Hepatocyte (in vitro differentiated cells): ENCODE results near the gene SARS2. TPM values are rescaled to one million over a fixed set of nuclear protein-coding genes. Genes with fewer than 3 reads are reported as not detected.

ENCODE experiments used
- DNase-seq: peaks from one replicate; pipeline ENCODE4 v3.0.0-alpha.2; 2016; ENCODE audit warnings: low spot score
- H2AFZ ChIP-seq: fragments of 200-600 bp; sonication (generic); 2 replicates; pipeline ENCODE4 v1.6.0; 2016; ENCODE audit warnings: antibody characterized with exemption, mild to moderate bottlenecking
- H3K27ac ChIP-seq: fragments of 200-600 bp; sonication (generic); 2 replicates; pipeline ENCODE4 v1.5.1; 2016; ENCODE audit warnings: mild to moderate bottlenecking
- H3K27me3 ChIP-seq: fragments of 200-600 bp; sonication (generic); 2 replicates; pipeline ENCODE4 v1.6.1; 2016
- H3K36me3 ChIP-seq: fragments of 200-600 bp; sonication (generic); replicated peaks from 2 replicates; pipeline ENCODE4 v1.5.1; 2016; ENCODE audit warnings: low read depth; ENCODE audit not compliant: insufficient read depth
- H3K4me1 ChIP-seq: fragments of 200-600 bp; sonication (generic); 2 replicates; pipeline ENCODE4 v1.5.1; 2016; ENCODE audit warnings: mild to moderate bottlenecking, moderate library complexity; ENCODE audit not compliant: insufficient read depth
- H3K4me2 ChIP-seq: fragments of 200-600 bp; sonication (generic); 2 replicates; pipeline ENCODE4 v1.6.0; 2016
- H3K4me3 ChIP-seq: fragments of 200-600 bp; sonication (generic); 2 replicates; pipeline ENCODE4 v1.5.1; 2016; ENCODE audit warnings: mild to moderate bottlenecking
- H3K79me2 ChIP-seq: fragments of 200-600 bp; sonication (generic); 2 replicates; pipeline ENCODE4 v1.6.0; 2017; ENCODE audit warnings: mild to moderate bottlenecking
- H3K9me2 ChIP-seq: fragments of 200-600 bp; sonication (generic); replicated peaks from 2 replicates; pipeline ENCODE4 v1.6.0; 2017; ENCODE audit warnings: mild to moderate bottlenecking; ENCODE audit not compliant: insufficient read depth
- H3K9me3 ChIP-seq: fragments of 200-600 bp; sonication (generic); 2 replicates; pipeline ENCODE4 v1.5.1; 2016; ENCODE audit warnings: low read depth, mild to moderate bottlenecking
- H4K20me1 ChIP-seq: fragments of 200-600 bp; sonication (generic); 2 replicates; pipeline ENCODE4 v1.6.0; 2016; ENCODE audit warnings: mild to moderate bottlenecking; ENCODE audit not compliant: insufficient read depth, poor library complexity, severe bottlenecking
- EZH2 ChIP-seq: fragments of 200-600 bp; sonication (generic); IDR thresholded peaks from 2 replicates; pipeline ENCODE4 v1.6.1; 2016; ENCODE audit warnings: antibody characterized with exemption, mild to moderate bottlenecking, borderline replicate concordance
- EZH2phosphoT487 ChIP-seq: fragments of 200-600 bp; sonication (generic); IDR thresholded peaks from one replicate; pipeline ENCODE4 v1.6.1; 2018; ENCODE audit warnings: antibody characterized with exemption, mild to moderate bottlenecking, low read depth, moderate library complexity; ENCODE audit not compliant: unreplicated experiment, severe bottlenecking
- WGBS: methylation state at CpG from one replicate; pipeline ENCODE4 v1.1.6; 2016; ENCODE audit warnings: low lambda C conversion rate; ENCODE audit errors: missing lambda C conversion rate; 5-methylcytosine and 5-hydroxymethylcytosine counted together
- polyA plus RNA-seq: library from polyadenylated mRNA; unstranded; fragments of >200 nt; fragmentation: Nextera tagmentation; extraction: Ambion mirVana; gene quantifications from 2 replicates; pipeline ENCODE4 v1.2.1, GENCODE V29; 2016
- total RNA-seq: library from RNA; depleted of rRNA; stranded (reverse); fragments of >200 nt; gene quantifications from 2 replicates; pipeline ENCODE4 v1.2.3, GENCODE V29; 2014
- TF ChIP-seq, protein P1 (sequence below): fragments of 200-600 bp; sonication (generic); IDR thresholded peaks from 2 replicates; pipeline ENCODE4 v1.5.1; 2016; ENCODE audit warnings: antibody characterized with exemption, mild to moderate bottlenecking; ENCODE audit not compliant: poor library complexity

SARS2 gene
- total and polyA plus RNA-seq, 2 experiments from 2014 or later, result 24.2 to 47.7 TPM

DNA sequence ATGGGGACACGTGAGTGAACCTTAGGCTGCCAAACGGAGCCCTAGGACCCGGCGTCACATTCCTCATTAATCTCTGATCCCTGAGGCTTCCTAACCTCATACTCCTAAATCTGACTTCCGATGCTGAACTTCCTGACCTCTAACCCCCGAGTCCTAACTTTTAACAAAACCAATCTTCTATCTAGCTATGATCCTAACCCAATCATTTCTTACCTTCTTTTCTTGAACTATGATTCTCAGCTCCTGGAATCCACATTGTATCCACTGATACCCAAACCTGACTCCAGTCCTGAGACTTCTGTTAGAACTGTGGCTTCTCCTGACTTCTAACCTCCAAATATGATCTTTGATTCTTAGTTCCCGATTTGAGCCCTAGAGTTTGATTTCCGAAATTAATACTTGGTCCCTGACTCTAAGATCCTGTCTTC is 30.3 kb downstream of the SARS2 start:
- Histone ChIP-seq H3K79me2 (peaks cover 62% of the 10 kb centered on the region), H3K4me3 (peak overlapping the region; percentile 35), H3K36me3 (no peaks in the 10 kb centered on the region), H3K27ac (peak overlapping the region; percentile 95), H3K27me3 (no peaks in the 10 kb centered on the region), H3K4me1 (peaks cover 11% of the 10 kb centered on the region), H3K4me2 (peak overlapping the region; percentile 81), H2AFZ (peak overlapping the region; percentile 45), H3K9me2 (no peaks in the 10 kb centered on the region), H4K20me1 (no peaks in the 10 kb centered on the region), H3K9me3 (no peaks in the 10 kb centered on the region)
- DNase-seq, result no peak
- 3% methylated on average over 8 of the region's 8 CpGs for whole genome bisulfite sequencing
- TF ChIP-seq EZH2 (no peak), EZH2phosphoT487 (no peak)
- TF ChIP-seq, protein P1, sequence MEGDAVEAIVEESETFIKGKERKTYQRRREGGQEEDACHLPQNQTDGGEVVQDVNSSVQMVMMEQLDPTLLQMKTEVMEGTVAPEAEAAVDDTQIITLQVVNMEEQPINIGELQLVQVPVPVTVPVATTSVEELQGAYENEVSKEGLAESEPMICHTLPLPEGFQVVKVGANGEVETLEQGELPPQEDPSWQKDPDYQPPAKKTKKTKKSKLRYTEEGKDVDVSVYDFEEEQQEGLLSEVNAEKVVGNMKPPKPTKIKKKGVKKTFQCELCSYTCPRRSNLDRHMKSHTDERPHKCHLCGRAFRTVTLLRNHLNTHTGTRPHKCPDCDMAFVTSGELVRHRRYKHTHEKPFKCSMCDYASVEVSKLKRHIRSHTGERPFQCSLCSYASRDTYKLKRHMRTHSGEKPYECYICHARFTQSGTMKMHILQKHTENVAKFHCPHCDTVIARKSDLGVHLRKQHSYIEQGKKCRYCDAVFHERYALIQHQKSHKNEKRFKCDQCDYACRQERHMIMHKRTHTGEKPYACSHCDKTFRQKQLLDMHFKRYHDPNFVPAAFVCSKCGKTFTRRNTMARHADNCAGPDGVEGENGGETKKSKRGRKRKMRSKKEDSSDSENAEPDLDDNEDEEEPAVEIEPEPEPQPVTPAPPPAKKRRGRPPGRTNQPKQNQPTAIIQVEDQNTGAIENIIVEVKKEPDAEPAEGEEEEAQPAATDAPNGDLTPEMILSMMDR, result no peak

DNA sequence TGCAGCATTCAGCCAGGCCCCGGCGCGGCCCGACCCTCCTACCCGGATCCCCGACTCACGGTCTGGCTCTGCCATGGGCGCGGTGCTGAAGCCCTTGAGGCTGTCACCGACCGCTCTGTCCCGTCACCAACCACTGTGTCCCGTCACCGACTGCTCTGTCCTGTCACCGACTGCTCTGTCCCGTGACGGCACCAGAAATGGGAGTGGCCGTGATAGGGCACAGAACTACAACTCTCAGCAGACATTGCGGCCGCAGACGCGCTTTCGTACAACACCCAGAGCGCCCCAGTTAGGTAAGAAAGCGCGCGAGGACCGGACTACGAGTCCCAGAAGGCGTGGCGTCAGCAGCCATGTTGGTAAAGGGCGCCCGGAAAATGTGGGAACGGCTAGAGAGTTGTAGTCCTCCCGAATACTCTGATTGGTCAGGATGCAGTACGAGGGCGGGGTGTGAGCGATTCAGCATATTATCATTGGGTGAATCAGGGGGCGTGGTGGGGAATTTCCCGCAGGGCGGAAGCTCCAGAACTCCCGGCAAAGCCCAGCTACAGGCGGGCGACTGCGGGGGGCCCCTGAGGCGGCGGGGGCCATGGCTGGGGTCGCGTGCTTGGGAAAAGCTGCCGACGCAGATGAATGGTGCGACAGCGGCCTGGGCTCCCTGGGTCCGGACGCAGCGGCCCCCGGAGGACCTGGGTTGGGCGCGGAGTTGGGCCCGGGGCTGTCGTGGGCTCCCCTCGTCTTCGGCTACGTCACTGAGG is 30.9 kb downstream of the SARS2 start, which contains the start of the genes NFKBIB and SIRT2:
Gene NFKBIB, plus strand, starts transcription at position 523 of the 755 bp plus-strand sequence. Its CDS starts 64 bp downstream, at position 587.
Gene SIRT2, minus strand, starts transcription at position 172 of the 755 bp plus-strand sequence. Its CDS starts 97 bp downstream, at position 75.
- 1% methylated on average over 56 of the region's 64 CpGs for WGBS
- H3K27me3 ChIP-seq, result no peaks in the 10 kb centered on the region
- H3K4me1 ChIP-seq, result peaks cover 11% of the 10 kb centered on the region
- peak within 1 kb of the TSS; percentile 40 for H3K4me3 ChIP-seq
- peak within 1 kb of the TSS; percentile 85 for H3K4me2 ChIP-seq
- no peaks in the 10 kb centered on the region for H4K20me1 ChIP-seq
- no peaks in the 10 kb centered on the region for H3K9me3 ChIP-seq
- peak; percentile 100 for DNase-seq
- H3K36me3 ChIP-seq, result no peaks in the 10 kb centered on the region
- no peaks in the 10 kb centered on the region for H3K9me2 ChIP-seq
- peak within 1 kb of the TSS; percentile 95 for H3K27ac ChIP-seq
- TF ChIP-seq EZH2phosphoT487 (no peak), EZH2 (no peak)
- TF ChIP-seq, protein P1, result no peak
- H2AFZ ChIP-seq, result peak within 1 kb of the TSS; percentile 45
- H3K79me2 ChIP-seq, result peaks cover 62% of the 10 kb centered on the region

DNA sequence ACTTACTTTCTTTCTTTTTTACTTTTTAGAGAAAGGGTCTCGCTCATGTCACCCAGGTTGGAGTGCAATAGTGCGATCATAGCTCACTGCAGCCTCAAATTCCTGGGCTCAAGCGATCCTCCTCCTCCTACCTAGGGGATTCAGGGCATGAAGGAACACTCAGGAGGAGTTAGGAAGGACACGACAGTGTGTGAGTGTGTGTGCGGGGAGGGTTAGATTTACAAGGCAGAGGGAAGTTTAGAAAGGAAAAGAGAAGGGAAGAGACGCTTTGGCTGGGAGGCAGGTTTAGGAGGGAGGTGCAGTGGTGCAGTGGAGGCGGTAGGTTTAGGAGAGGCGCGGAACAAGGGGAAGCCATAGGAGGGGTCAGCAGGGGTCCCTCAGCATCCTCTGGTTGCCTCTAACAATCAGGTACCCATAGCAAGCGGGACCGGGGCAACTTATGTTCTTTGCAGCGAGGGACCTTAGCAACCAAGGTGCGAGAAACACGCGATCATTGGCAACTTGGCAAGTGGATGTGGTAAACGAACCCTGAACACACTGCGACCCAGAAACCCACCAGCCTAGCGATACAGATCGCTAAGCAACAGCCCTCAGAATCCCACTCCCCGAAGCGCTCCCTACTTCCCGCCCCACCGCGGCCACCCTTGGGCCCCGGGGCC is 31.6 kb downstream of the SARS2 start:
- Histone ChIP-seq H3K4me2 (peak overlapping the region; percentile 85), H3K79me2 (peaks cover 62% of the 10 kb centered on the region), H4K20me1 (no peaks in the 10 kb centered on the region), H3K4me3 (peak overlapping the region; percentile 40), H3K27ac (peak overlapping the region; percentile 76), H3K9me2 (no peaks in the 10 kb centered on the region), H3K9me3 (no peaks in the 10 kb centered on the region), H2AFZ (peak overlapping the region; percentile 14), H3K27me3 (no peaks in the 10 kb centered on the region), H3K4me1 (peaks cover 11% of the 10 kb centered on the region), H3K36me3 (no peaks in the 10 kb centered on the region)
- WGBS, result 16% methylated on average over 24 of the region's 25 CpGs
- DNase-seq, result no peak
- TF ChIP-seq EZH2phosphoT487 (no peak), EZH2 (no peak)
- TF ChIP-seq, protein P1, result no peak
